Ascending aorta (tissue), 2 donors: ENCODE measurements around the gene KCND3. TPM values are rescaled to one million over a fixed set of nuclear protein-coding genes. Genes with fewer than 3 reads are reported as not detected.

Experiments used
- DNase-seq, 2 donors: peaks; one replicate each; pipeline ENCODE4 v3.0.0-alpha.2; 2019; ENCODE audit warnings: low spot score in 2 of 2
- H3K27ac ChIP-seq, 2 donors: fragments of 200-600 bp; sonication (generic); one replicate each; pipeline ENCODE4 v1.5.1; 2016 to 2017; ENCODE audit warnings: mild to moderate bottlenecking in 1 of 2
- H3K27me3 ChIP-seq: fragments of 200-600 bp; sonication (generic); one replicate; pipeline ENCODE4 v1.5.1; 2017
- H3K36me3 ChIP-seq, 2 donors: fragments of 200-600 bp; sonication (generic); one replicate each; pipeline ENCODE4 v1.5.1; 2016
- H3K4me1 ChIP-seq, 2 donors: fragments of 200-600 bp; sonication (generic); one replicate each; pipeline ENCODE4 v1.5.1; 2016 to 2017; ENCODE audit warnings: mild to moderate bottlenecking in 1 of 2
- H3K4me3 ChIP-seq, 2 donors: fragments of 200-600 bp; sonication (generic); one replicate each; pipeline ENCODE4 v1.5.1; 2016 to 2017; ENCODE audit warnings: mild to moderate bottlenecking in 1 of 2
- H3K9me3 ChIP-seq, 2 donors: fragments of 200-600 bp; sonication (generic); one replicate each; pipeline ENCODE4 v1.5.1; 2016
- CTCF ChIP-seq, 3 experiments: fragments of 200-600 bp in 2 of 3; fragments of 450-650 bp in 1 of 3; sonication (generic) in 2 of 3; IDR thresholded peaks; one replicate each; pipeline ENCODE4 v1.5.1; 2016 to 2019; ENCODE audit warnings: antibody characterized with exemption in 3 of 3, mild to moderate bottlenecking in 1 of 3, moderate library complexity in 1 of 3
- intact Hi-C: fragments of 100-400 bp; cut with DNase I; formaldehyde crosslinking; loops from one replicate; pipeline ENCODE4 v1.15.1; 2023
- total RNA-seq: library from RNA; depleted of rRNA; stranded (reverse); fragments of >200 nt; gene quantifications from one replicate; pipeline ENCODE4 v1.1.0, GENCODE V29; 2016

Gene KCND3
- total RNA-seq, 1 donor from 2014 or later, result 13.3 TPM

- no peak for TF ChIP-seq CTCF (IDR thresholded peaks at IDR 0.05)
- peaks cover 0 to 10% of the 10 kb centered on the region in 2 donors for H3K36me3 ChIP-seq
- H3K4me1 ChIP-seq, result no peaks in the 10 kb centered on the region
- no peak for DNase-seq
- H3K4me3 ChIP-seq, result no peak overlapping the region
- H3K27ac ChIP-seq, result no peak overlapping the region
- no peaks in the 10 kb centered on the region for H3K27me3 ChIP-seq
- intact Hi-C loops, result loop anchor here (10.0 kb wide), 1 partner anchor 551 kb away; the partner anchor contains the start of gene CHI3L2
- no peaks in the 10 kb centered on the region for H3K9me3 ChIP-seq
Observed at GRCh38 chr1:111775966-111776365, 213.5 kb downstream of the KCND3 start.

GRCh38 chr1:111770916-111771315 lies 218.6 kb downstream of the KCND3 start:
- no peaks in the 10 kb centered on the region for H3K9me3 ChIP-seq
- peaks cover 15 to 16% of the 10 kb centered on the region in 2 donors for H3K36me3 ChIP-seq
- no peaks in the 10 kb centered on the region for H3K4me1 ChIP-seq
- no peak overlapping the region for H3K4me3 ChIP-seq
- no peak for DNase-seq
- no peaks in the 10 kb centered on the region for H3K27me3 ChIP-seq
- H3K27ac ChIP-seq, result no peak overlapping the region
- no peak for TF ChIP-seq CTCF (IDR thresholded peaks at IDR 0.05)
- intact Hi-C loops, result loop anchor here (10.0 kb wide), 1 partner anchor 546 kb away; the partner anchor contains the start of gene CHI3L2

GRCh38 chr1:111769517-111770146 lies 219.8 kb downstream of the KCND3 start:
- no peaks in the 10 kb centered on the region for H3K9me3 ChIP-seq
- H3K27me3 ChIP-seq, result no peaks in the 10 kb centered on the region
- no peaks in the 10 kb centered on the region for H3K4me1 ChIP-seq
- intact Hi-C loops, result loop anchor here (1.0 to 10.0 kb wide), 2 partner anchors 287 to 545 kb away; partner anchors contain the start of gene CHI3L2
- DNase-seq, result no peak
- H3K4me3 ChIP-seq, result no peak overlapping the region
- peak; percentile 67 to 86 (median 80) for TF ChIP-seq CTCF (IDR thresholded peaks at IDR 0.05)
- peaks cover 22 to 26% of the 10 kb centered on the region in 2 donors for H3K36me3 ChIP-seq
- H3K27ac ChIP-seq, result no peak overlapping the region

- Histone ChIP-seq H3K27me3 (no peaks in the 10 kb centered on the region), H3K4me1 (no peaks in the 10 kb centered on the region), H3K36me3 (peaks cover 27 to 32% of the 10 kb centered on the region in 2 donors), H3K4me3 (no peak overlapping the region), H3K9me3 (no peaks in the 10 kb centered on the region), H3K27ac (no peak overlapping the region)
- intact Hi-C loops, result loop anchor here (1.0 kb wide), 1 partner anchor 286 kb away; no protein-coding TSS in a partner anchor
- DNase-seq, result no peak
- TF ChIP-seq CTCF (IDR thresholded peaks at IDR 0.05), result no peak
Observed at GRCh38 chr1:111768625-111769024, 220.8 kb downstream of the KCND3 start.

- no peaks in the 10 kb centered on the region for H3K4me1 ChIP-seq
- no peak for DNase-seq
- intact Hi-C loops, result no loop called here
- H3K27ac ChIP-seq, result no peak overlapping the region
- H3K4me3 ChIP-seq, result no peak overlapping the region
- H3K27me3 ChIP-seq, result no peaks in the 10 kb centered on the region
- H3K36me3 ChIP-seq, result peaks cover 33 to 38% of the 10 kb centered on the region in 2 donors
- TF ChIP-seq CTCF (IDR thresholded peaks at IDR 0.05), result no peak
- no peaks in the 10 kb centered on the region for H3K9me3 ChIP-seq
Observed at GRCh38 chr1:111768023-111768422, 221.4 kb downstream of the KCND3 start.
